Left kidney (tissue), 2 donors: Measurements from ENCODE around the gene PIMREG. TPM values are rescaled to one million over a fixed set of nuclear protein-coding genes. Genes with fewer than 3 reads are reported as not detected.
A peak's percentile ranks its signal among the peaks of the same experiment; 100 is the strongest.

Experiments
- DNase-seq: peaks from one replicate; pipeline ENCODE4 v3.0.0-alpha.2; 2013
- polyA plus RNA-seq: library from polyadenylated mRNA; unstranded; fragments of 120-200 nt; gene quantifications from one replicate; pipeline ENCODE4 v1.2.1, GENCODE V29; 2013; ENCODE audit not compliant: insufficient read length

Gene PIMREG
- polyA plus RNA-seq, 1 donor = 43.5 TPM

DNA sequence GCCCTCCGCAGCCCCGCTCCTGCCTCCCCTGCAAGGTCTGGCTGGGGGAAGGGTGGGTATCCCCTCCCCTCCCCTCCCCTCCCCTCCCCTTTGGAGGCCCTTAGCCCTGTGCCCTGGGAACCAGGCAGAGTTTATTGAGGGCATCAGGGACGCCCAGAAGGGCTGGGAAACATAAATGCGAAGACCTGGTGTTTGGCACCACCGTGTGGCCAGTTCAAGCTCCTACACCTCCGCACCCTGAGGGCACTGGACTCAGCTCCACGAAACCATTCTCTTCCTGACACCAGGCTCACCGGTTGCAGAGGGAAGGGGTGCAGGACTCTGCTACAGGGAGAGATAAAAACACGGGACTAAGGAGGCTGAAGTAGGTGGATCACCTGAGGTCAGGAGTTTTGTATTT is 8.3 kb upstream of the PIMREG start:
- no peak for DNase-seq

DNA sequence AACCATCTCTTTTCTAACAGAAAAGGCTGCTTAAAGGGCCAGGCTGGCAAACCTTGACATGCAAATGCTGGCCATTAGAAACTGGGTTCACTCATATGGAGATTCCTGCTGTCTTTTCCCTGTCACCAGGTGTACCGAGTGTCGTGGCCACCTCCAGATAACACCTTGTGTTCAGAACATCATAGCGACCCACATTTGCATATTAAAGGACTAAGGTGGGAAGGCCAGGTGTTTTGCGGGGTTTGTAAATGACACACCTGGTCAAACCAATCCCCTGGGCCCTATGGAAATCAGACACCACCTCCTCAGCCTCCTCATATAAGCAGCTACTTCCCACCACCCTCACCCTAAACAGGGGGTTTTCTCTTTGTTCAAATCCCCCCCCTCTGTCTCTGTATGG is 6.8 kb upstream of the PIMREG start:
- DNase-seq = no peak

DNA sequence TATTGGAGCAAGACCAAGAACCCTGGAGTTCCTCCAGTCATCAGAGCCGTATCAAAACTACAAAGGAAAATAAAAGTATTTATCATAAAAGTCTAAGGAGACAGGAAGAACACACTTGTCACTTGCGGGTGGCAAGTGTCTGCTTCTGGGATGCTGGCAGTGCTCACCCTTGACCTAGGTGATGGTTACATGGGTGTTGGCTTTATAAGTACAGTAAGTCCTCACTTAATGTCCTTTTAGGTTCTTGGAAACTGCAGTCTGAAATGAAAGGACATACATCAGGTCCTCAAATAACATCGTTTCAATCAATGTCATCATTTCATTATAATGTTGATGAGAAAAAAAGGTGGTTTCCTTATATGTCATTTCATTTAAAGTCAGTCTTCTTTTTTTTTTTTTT is 6.3 kb upstream of the PIMREG start:
- no peak for DNase-seq

DNA sequence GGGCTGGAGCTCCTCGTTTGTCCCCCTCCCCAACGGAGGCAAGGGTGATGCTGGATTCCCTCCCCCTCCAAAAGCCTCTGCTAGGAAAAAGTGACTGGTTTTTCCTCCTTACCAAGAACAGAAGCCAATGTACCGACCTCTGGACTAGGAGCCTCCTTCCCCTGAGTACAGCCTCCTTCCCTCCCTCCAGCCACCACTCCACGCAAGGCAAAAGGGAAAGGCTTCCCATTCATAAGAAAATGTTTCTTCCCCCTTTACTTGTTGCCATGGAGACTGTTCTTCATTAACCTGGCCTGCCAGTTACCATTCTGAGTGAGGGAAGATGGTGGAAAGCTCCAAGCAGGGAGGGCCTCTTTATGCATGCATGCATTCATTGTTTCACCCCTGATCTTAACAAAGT is 4.3 kb upstream of the PIMREG start:
- DNase-seq = peak; percentile 60

DNA sequence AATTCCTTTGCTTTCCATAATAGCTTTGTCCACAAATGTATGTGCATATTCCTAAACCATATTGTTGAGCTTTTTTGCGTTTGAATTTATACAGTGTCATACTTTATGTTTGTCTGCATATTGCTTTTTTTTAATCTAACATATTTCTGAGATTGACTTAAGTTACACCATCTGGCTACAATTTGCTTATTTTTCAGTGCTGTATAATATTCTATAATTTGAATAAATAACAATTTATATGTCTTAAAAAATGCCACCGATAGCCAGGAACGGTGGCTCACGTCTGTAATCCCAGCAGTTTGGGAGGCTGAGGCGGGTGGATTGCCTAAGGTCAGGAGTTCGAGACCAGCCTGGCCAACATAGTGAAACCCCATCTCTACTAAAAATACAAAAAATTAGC is 1.5 kb upstream of the PIMREG start:
- no peak for DNase-seq

DNA sequence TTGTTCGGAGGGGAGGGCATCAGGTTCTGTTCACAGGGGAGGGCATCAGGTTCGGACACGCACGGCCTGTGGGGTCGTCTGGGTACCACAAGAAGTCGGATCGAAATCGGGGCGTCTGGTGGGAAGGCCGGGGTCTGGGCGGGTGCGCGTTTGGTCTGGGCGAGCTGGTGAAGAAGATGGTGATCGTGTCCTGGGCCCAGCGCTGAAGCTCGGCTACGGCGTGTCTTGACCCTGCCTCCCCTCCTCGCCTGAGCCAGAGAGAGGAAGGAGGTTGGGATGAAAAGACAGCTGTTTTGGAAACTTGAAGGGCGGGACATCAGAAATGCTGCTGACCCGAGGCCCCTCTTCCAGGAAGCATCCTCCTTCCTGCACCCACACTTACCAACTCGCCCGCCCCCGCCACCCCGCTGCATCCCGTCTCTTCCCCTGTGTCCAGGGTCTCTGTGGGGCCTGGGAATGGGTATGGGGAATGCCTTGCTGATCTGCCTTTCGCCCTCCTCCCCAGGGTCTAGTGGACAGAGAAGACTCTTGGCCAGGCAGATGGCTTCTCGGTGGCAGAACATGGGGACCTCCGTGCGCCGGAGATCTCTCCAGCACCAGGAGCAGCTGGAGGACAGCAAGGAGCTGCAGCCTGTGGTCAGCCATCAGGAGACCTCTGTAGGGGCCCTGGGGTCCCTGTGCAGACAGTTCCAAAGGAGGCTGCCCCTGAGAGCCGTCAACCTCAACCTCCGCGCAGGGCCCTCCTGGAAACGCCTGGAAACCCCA is 498 bp downstream of the PIMREG start:
- no peak for DNase-seq

DNA sequence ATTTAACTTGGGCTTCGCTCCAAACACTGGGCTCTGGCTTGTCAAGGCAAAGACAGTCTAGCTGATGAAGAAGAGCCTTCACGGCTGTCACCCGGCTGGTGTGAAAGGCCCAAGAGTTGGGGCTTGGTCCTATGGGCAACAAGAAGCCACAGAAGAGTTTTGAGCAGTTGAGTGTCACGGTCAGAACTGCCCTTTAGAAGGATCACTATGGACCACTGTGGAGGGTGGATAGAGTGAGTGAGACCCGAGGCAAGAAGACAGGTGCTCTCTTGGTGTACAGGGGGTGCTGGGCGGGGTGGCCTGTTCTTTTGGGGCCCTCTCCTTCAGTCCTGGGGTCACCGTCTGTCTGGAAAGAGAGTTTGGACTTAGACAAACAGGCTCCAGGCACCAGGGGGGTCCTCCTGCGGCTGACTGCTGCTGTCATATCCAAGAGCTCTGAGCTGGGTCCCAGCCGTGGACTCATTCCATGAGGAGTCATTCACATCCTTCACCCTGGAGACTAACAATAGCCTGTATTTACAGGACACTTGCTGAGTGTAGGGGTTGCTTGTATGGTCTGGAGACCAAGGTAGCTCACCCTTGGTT is 2.4 kb downstream of the PIMREG start:
- DNase-seq = no peak

DNA sequence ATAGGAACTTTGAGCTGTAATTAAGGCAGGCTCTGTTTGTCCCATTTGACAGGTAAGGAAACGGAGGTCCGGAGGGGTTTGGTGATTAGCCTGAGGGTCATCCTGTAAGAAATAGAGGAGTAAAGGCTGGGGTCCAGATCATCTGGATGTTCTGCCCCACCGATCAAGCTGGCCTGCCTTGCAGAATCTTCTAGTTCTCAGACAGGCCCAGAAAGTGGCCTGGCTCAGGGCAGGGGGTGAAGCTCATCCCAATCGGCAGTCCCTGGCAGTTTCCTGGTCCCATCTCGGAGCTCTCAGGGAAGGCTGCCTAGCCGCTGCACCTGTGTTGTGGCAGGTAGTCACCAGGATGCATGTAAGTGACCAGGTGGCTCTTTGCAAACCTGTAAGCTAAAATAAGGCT is 4.2 kb downstream of the PIMREG start:
- no peak for DNase-seq

DNA sequence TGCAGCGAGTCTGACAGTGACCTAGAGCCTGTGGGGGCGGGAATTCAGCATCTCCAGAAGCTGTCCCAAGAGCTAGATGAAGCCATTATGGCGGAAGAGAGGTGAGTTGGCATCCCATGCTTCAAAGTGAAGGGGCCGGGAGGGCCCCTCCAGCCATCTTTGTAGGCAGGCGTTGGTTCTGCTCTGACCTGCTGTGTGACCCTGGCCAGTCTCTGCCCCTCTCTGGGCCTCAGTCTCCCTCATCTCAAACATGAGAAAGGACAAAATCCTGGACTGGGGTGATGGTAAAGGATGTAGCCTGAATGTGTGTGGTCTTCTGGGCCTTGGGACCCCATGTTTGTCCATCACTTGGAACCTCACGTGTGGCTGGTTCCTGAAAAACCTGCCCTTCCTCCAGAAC is 5.1 kb downstream of the PIMREG start:
- DNase-seq = no peak

DNA sequence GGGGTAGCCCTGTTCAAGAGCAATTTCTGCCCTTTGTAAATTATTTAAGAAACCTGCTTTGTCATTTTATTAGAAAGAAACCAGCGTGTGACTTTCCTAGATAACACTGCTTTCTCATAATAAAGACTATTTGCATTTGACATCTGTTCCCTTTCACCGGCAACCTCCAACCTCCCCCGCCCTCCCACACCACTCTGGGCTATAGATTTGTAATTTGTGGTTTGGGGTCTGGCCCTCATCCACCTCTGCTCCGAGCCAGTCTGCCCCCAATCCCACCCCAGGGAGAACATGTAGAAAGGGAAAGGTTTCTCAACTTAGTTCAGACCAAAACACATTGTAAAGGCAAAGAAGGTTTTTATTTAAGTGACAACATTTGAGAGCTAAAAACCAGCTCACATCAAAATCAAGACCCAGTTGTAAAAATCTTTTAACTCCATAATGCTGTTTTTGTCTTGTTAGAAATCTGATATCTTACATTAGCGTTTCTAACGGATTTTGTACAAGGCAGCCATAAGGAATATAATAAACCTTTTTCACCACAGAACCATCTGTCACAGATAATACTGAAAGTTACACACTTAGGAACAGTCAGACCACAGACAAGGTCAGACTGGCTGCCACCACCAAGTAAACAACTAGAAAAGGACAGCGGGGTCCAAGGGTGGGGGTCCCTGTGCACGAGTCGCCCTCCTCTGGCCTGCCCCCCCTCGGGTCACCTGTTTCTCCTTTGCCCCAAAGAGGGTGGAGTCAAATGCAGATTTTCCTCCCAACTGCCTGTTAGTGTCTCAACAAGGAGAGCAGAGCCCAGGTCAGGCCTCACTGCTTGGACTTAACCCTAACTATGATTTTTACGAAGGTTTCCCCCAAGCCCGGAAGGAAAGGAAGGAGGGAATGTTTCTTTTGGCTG is 6.9 kb downstream of the PIMREG start:
- DNase-seq = no peak

DNA sequence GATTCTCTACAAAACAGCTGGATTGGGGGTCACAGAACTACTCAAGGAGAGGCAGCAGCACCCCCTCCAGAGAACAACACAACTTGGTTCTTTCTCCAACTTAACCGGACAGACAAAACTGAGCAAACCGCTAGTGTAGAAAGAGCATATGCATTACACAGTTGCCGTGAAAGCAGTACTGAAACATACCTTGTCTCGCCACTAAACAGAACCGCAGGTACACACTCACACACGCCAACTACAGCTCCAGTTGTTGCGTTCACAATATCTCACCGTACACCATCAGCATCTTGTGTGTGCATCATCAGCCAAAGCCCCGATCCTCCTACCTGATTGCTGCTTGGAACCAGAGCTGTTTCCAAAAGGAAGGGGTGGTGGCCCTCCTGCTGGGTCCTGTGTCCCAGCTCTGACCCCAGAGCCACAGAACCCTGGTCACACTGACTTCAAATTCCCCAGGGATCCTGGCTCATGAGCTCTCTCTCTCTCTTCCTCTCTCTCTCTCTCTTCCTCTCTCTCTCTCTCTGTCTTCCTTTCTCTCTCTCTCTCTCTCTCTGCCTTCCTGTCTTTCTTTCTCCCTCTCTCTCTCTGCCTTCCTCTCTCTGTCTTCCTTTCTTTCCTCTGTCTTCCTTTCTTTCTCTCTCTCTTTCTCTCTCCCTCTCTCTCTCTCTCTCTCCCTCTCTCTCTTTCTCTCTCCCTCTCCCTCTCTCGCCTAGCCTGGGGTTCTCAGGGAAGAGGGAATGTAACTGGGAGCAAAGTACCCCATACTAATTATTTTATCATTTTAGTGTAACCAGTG is 8.4 kb downstream of the PIMREG start:
- no peak for DNase-seq

DNA sequence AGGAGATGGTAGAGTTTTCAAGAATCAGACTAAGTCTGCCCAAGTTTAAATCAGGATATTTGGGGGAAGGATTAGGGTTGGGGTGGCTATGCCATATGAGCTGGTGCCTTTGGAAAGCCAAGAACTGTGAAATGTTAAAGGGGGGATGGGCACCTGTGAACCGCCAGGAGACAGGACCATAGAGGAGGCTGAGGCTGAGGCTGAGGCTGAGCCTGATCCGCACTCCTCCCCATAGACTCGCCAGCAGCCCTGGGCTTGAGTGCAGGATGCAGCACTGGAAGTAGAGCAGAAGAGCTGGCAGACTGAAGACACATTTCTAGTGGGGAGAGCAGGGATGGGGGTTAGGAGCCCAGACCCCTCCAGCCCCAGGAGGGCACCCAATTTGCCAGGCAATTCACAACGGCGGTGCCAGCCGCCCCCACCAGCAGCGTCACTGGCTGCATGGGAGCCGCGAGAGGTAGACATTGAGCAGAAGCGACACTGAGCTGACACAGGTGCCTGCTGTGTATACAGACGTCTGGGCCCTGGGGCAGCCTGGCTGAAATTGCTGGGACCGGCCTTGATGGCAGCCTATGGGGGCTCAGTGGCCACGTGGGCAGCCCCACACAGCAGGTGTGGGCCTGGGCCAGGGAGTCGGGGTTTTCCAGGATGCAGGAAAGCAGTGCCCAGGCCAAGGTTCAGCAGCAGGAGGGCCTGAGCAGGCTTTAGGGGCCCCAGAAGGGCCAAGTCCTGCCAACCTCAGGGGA is 9.2 kb downstream of the PIMREG start:
- DNase-seq = no peak

DNA sequence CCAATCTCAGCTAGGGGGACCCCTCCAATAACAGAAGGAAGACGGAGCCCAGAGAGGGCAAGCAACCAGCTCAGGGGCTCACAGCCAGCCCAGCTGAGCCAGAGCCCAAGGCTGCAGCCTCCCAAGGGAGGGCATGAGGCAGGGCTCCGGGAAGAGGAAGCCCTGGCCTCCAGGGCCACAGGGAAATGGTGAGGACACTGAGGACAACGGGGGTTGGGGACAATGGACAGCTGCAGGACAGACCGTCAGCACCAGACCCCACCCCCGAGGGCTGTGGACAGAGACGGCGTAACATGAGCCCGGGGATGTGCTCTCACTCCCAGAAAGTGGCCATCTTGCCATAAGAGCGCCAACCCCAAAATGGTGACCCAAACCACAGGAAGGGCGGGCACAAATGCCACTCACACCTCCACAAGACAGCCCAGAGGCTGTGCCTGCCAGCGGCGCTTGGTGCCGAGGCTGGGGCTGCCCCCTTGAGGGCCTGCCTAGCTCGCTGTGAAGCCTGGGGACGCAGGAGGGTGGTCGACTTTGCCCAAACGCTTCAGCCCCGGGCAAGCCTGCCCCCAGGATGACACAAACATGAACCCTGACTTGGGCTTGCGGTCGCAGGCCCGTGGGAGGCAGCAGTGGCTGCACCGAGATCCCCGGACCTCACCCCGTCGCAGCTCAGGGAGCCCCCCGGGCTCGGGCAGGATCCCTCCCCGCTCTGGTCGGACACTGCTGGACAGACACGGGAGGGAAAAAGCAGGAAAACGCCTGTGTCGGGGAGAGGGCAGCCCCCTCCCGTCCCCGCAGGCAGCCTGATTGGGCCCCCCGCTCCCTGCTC is 10.5 kb downstream of the PIMREG start:
- no peak for DNase-seq

DNA sequence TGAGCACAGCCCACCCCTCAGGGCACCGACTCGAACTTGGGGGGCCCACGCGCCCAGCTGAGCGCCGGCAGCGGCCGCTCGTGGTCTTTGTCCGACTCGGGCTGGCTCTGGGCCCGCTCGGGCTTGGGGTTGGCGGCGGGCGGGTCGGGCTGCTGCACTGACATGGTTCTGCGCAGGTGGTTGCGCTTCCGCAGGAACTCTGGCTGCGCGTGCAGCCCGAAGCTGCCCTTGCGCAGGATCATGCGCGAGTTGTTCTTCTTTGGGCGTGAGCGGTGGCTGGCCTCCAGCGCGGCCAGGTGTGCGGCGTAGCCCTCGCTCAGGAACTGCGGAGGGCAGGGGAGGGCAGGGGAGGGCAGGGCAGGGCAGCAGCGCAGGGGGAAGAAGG is 11.1 kb downstream of the PIMREG start:
- DNase-seq = peak; percentile 53

DNA sequence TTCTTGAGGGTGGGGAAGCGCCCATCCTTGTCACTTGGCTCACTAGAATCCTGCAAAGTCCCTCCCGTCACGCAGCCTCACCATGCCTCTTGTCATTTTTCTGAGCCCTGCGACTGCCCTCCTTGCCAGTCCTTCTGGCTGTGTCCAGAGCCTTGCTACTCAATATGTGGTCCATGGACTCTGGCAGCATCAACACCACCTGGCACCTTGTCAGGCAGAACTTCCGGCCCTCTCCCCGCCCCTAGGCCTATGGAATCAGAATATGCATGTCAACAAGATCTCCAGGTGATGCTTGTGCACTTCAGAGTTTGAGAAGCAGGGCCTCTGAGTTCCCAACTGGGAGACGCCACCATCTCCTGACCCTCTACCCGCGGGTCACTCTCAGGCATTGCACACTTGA is 12.1 kb downstream of the PIMREG start:
- DNase-seq = no peak

DNA sequence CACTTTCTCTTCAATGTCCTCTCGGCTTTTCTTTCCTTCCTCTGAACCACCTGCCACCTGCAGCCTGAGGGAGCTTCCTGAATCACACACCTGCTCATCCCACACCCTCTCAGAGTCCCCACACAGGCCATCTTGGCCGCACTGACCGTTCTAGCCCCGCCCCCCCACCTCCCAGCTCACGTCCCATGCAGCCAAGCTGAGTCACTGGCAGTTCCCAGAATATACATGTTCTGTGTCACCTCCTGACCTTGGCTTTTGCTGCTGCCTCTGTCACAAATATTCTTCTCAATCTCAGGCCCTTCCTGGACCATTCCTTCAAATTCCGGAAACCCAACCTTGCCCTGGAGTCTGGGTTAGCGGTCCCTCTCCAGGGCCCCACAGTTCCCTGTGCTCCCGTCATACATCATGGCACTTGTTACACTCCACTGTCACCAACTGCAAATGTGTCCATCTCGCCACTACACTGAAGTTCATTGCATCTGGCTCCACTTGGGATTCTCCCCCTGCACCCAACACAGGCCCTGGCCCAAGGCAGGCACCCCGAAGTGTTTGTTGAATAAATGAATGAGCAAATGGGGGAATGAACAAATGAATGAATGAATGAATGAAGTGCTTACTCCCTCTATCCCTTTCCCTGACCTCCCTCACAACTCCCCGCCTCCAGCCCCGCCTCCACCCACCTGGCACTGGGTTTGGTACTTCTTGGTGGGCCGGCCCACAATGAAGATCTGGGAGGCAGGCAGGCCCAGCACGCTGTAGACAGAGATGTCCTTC is 12.8 kb downstream of the PIMREG start:
- no peak for DNase-seq

DNA sequence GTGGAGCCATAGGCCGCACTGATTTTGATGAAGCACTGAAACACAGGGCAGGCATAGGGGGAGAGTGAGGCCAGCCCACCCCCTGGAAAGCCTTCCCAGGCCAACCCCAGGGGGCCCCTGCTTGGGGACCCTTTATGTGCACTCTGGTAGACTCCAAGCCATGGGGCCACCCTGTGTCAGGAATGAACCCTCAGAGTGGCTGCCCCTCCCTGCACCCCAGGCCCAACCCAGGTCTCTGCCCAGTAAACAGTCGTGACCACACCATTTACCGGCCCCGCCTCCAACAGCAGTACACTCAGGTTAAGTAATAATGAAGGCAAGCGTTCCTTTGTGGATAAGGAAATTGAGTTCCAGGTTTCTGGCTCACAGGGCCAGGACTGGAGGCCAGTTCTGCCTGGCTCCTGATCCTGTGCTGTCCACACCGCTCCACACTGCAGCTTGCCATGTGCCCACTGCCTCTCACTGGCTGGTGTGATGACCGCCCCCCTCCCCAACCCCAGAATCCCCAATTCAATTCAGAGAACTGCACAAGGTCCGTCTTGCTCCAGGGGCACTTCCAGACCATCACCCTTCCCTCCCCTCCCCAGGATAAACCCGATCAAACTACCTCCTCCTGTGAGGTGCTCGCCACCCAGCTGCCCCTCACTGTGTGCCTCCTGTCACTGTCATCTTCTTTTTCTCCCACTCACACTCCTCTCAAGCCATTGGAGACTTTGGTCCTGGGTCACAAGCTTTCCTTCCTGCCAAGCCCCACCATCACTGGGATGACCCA is 13.6 kb downstream of the PIMREG start:
- DNase-seq = no peak

DNA sequence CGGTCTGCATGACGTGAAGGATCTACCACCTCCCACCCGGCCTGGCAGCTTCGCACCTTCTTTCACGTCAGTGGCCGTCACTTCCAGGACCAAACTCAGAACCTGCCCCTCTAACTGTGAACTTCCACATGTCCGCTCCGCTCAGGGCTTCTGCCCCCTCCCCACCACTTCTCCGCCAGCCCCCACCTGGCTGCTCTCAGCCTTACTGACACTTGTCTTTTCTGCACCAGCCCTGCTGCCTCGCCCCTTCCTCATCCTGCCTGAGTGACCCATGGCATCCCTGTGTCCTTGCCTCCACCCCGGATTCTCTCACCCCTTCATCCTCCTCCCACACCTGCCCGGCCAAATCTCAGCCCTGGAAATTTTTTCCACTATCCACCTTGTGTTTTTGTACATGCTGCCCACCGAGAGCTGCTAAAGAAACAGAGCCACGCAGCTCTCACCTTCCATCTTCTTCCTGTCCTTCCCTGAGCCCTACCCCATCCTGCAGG is 14.2 kb downstream of the PIMREG start:
- DNase-seq = no peak
